Natural killer cell (primary cell): ENCODE data around the gene EEF1E1. TPM values are rescaled to one million over a fixed set of nuclear protein-coding genes. Genes with fewer than 3 reads are reported as not detected.

Experiments used
- ATAC-seq, 3 donors: fragments of 150-1000 bp in 2 of 3; fragments of 200-7000 bp in 1 of 3; cut with Tn5 transposase; 1 replicate in 1 of 3; 2 replicates in 2 of 3; pipeline ENCODE4 v1.10.0; 2021; ENCODE audit warnings: mild to moderate bottlenecking in 2 of 3, moderate library complexity in 2 of 3
- DNase-seq, 2 donors: peaks; one replicate each; pipeline versions ENCODE4 v3.0.0 to v3.0.0-alpha.2; 2013 to 2021; ENCODE audit warnings: mixed read lengths in 1 of 2
- H3K27ac ChIP-seq: one replicate; pipeline ENCODE4 v1.5.1; 2013; ENCODE audit warnings: mild to moderate bottlenecking, low read length
- H3K27me3 ChIP-seq: one replicate; pipeline ENCODE4 v1.6.1; 2013; ENCODE audit warnings: low read length; ENCODE audit not compliant: control insufficient read depth, insufficient read depth
- H3K36me3 ChIP-seq: one replicate; pipeline ENCODE4 v1.6.1; 2013; ENCODE audit warnings: low read length; ENCODE audit not compliant: control insufficient read depth, insufficient read depth
- H3K4me1 ChIP-seq: one replicate; pipeline ENCODE4 v1.6.1; 2013; ENCODE audit warnings: low read length; ENCODE audit not compliant: control insufficient read depth, insufficient read depth
- H3K4me3 ChIP-seq: one replicate; pipeline ENCODE4 v1.5.1; 2013; ENCODE audit warnings: low read length
- H3K9me3 ChIP-seq: one replicate; pipeline ENCODE4 v1.6.1; 2013; ENCODE audit warnings: low read length; ENCODE audit not compliant: control insufficient read depth, insufficient read depth
- H3K27ac Mint-ChIP-seq, 2 donors: one replicate each; pipeline ENCODE4 v1.8.0; 2022; ENCODE audit warnings: mild to moderate bottlenecking in 2 of 2, mixed read lengths in 2 of 2, moderate library complexity in 1 of 2
- H3K27me3 Mint-ChIP-seq, 2 donors: one replicate each; pipeline ENCODE4 v1.8.0; 2022; ENCODE audit warnings: low read depth in 2 of 2, mixed read lengths in 2 of 2
- H3K36me3 Mint-ChIP-seq: one replicate; pipeline ENCODE4 v1.8.0; 2022; ENCODE audit warnings: mixed read lengths
- H3K4me1 Mint-ChIP-seq, 2 donors: one replicate each; pipeline ENCODE4 v1.8.0; 2022; ENCODE audit warnings: mixed read lengths in 2 of 2
- H3K4me3 Mint-ChIP-seq: one replicate; pipeline ENCODE4 v1.8.0; 2022; ENCODE audit warnings: mild to moderate bottlenecking, moderate library complexity, mixed read lengths
- H3K9me3 Mint-ChIP-seq, 2 donors: one replicate each; pipeline ENCODE4 v1.8.0; 2022; ENCODE audit warnings: mixed read lengths in 2 of 2
- CTCF ChIP-seq: fragments of 200-600 bp; IDR thresholded peaks from one replicate; pipeline ENCODE4 v1.8.0; 2022; ENCODE audit warnings: antibody characterized with exemption
- WGBS: methylation state at CpG from one replicate; pipeline ENCODE4 v1.1.7; 2013; ENCODE audit warnings: missing lambda C conversion rate; ENCODE audit not compliant: insufficient coverage; 5-methylcytosine and 5-hydroxymethylcytosine counted together
- intact Hi-C: fragments of 100-400 bp; cut with micrococcal nuclease; formaldehyde crosslinking; loops from one replicate; pipeline ENCODE4 v1.14.2; 2022
- total RNA-seq, 4 donors: library from RNA; stranded (reverse); fragments of 120-200 nt in 1 of 4; gene quantifications; one replicate each; pipeline versions ENCODE4 v1.2.3 to v1.2.4, GENCODE V29; 2013 to 2022

Gene EEF1E1
- total RNA-seq, 3 donors from 2014 or later (not counting 1 experiment from before 2014, with no cell fraction given), result 9.6 to 13.8 (median 10.2) TPM

DNA sequence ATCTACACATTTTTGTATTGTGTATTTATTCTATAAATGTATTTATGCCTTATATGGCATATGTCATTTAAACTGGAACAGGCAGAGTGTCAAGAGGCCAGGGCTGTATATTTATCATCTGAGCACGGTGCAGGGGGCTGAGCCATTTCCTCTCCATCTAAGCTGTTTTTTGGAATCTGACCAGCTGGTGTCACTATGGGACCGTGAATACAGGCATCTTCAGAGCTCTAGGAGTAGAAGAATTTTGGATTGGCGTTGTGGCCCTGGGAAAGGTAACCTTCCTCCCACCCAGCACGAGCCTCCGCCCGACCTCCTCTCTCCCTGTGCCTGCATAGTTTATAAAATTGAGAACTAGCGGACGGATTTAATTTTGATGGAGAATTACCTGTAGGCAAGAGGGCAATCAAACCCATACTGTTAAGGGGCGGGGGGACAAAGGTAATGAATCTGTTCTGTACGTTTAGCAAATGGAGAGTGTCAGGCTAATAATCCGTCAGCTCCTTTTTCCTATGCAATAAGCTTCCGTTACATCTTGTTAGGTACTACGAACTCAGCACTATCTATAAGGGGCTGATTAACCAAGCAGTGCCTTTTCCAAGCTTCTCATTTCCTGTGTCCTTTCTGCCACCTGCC lies 29.0 kb upstream of the EEF1E1 start:
- Mint-ChIP-seq H3K9me3 (no peaks in the 10 kb centered on the region), H3K4me3 (no peak overlapping the region), H3K27me3 (peaks cover 19 to 27% of the 10 kb centered on the region in 2 donors), H3K36me3 (no peaks in the 10 kb centered on the region), H3K27ac (no peak overlapping the region), H3K4me1 (no peaks in the 10 kb centered on the region)
- H3K9me3 ChIP-seq, result no peaks in the 10 kb centered on the region
- no peaks in the 10 kb centered on the region for H3K27me3 ChIP-seq
- peak in 1 of 2 donors; percentile 61 for DNase-seq
- 62% methylated on average over 8 of the region's 13 CpGs for whole genome bisulfite sequencing
- TF ChIP-seq CTCF, result peak; percentile 13
- no peaks in the 10 kb centered on the region for H3K36me3 ChIP-seq
- ATAC-seq, result peak in 1 of 3 donors; percentile 39
- no peaks in the 10 kb centered on the region for H3K4me1 ChIP-seq
- intact Hi-C loops, result loop anchor here (5.0 kb wide), 1 partner anchor 86 kb away; no protein-coding TSS in a partner anchor
- no peak overlapping the region for H3K27ac ChIP-seq
- H3K4me3 ChIP-seq, result no peak overlapping the region

DNA sequence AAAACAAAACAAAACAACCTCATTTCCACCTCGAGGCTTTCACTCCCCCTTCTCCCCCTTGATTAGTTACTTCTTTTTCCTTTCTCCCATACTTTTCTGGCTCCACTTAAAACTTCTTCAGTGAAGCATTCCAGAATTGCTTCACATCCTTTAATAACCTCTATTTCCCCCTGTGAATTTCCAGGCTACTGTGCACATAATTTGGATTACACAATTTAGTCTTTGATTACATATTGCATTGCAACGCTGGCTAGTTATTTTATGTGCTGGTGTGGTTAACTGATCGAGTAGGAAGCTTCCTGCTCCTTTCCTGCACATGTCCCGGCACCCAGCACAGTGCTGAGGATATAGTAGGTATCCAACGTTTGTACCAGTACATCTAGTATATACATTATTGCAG lies 28.1 kb upstream of the EEF1E1 start:
- H3K4me3 Mint-ChIP-seq, result no peak overlapping the region
- H3K36me3 Mint-ChIP-seq, result no peaks in the 10 kb centered on the region
- H3K27me3 ChIP-seq, result no peaks in the 10 kb centered on the region
- H3K36me3 ChIP-seq, result no peaks in the 10 kb centered on the region
- TF ChIP-seq CTCF, result no peak
- H3K4me1 Mint-ChIP-seq, result no peaks in the 10 kb centered on the region
- H3K9me3 Mint-ChIP-seq, result no peaks in the 10 kb centered on the region
- no peak for ATAC-seq
- no peak overlapping the region for H3K27ac ChIP-seq
- 41% methylated on average over 2 of the region's 5 CpGs for WGBS
- intact Hi-C loops, result loop anchor here (5.0 kb wide), 1 partner anchor 87 kb away; no protein-coding TSS in a partner anchor
- no peaks in the 10 kb centered on the region for H3K4me1 ChIP-seq
- no peaks in the 10 kb centered on the region for H3K9me3 ChIP-seq
- DNase-seq, result no peak
- H3K27me3 Mint-ChIP-seq, result peaks cover 19 to 34% of the 10 kb centered on the region in 2 donors
- H3K4me3 ChIP-seq, result no peak overlapping the region
- H3K27ac Mint-ChIP-seq, result no peak overlapping the region

DNA sequence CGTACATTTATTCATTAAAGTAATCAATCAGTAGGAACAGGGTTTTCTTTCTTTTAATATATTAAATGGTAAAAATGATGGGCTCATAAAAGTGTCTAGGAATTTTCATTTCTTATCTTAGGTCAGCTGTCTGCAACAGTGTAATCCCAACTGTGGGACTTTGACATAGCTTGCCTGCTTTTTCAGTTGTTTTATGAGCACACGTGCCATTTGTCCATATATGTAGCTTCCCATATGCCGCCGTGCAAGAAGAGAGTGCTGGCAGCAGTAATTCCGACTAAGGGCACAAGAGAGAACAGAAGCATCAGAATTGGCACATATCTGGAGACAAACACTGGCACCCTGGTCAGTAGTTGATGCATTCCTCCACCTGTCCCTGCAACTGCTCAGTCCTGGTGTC lies 20.9 kb upstream of the EEF1E1 start:
- Histone ChIP-seq H3K27ac (no peak overlapping the region), H3K4me3 (no peak overlapping the region), H3K9me3 (no peaks in the 10 kb centered on the region), H3K27me3 (no peaks in the 10 kb centered on the region), H3K4me1 (no peaks in the 10 kb centered on the region), H3K36me3 (no peaks in the 10 kb centered on the region)
- Mint-ChIP-seq H3K4me3 (no peak overlapping the region), H3K36me3 (no peaks in the 10 kb centered on the region), H3K9me3 (no peaks in the 10 kb centered on the region), H3K27ac (no peak overlapping the region), H3K27me3 (peaks cover 25 to 53% of the 10 kb centered on the region in 2 donors), H3K4me1 (no peaks in the 10 kb centered on the region)
- no peak for DNase-seq
- no peak for ATAC-seq
- intact Hi-C loops, result no loop called here
- WGBS, result 88% methylated on average over 4 of the region's 5 CpGs
- no peak for TF ChIP-seq CTCF

- DNase-seq (no peak), ATAC-seq (no peak)
- intact Hi-C loops, result no loop called here
- WGBS, result 85% methylated on average over 4 of the region's 4 CpGs
- H3K27ac Mint-ChIP-seq, result no peak overlapping the region
- no peaks in the 10 kb centered on the region for H3K9me3 ChIP-seq
- no peaks in the 10 kb centered on the region for H3K4me1 ChIP-seq
- H3K36me3 Mint-ChIP-seq, result no peaks in the 10 kb centered on the region
- no peaks in the 10 kb centered on the region for H3K36me3 ChIP-seq
- H3K9me3 Mint-ChIP-seq, result no peaks in the 10 kb centered on the region
- no peaks in the 10 kb centered on the region for H3K27me3 ChIP-seq
- H3K27me3 Mint-ChIP-seq, result peaks cover 9 to 35% of the 10 kb centered on the region in 2 donors
- H3K4me3 ChIP-seq, result no peak overlapping the region
- no peak for TF ChIP-seq CTCF
- no peak overlapping the region for H3K27ac ChIP-seq
- H3K4me3 Mint-ChIP-seq, result no peak overlapping the region
- H3K4me1 Mint-ChIP-seq, result no peaks in the 10 kb centered on the region
Observed at GRCh38 chr6:8114956-8115355, 12.6 kb upstream of the EEF1E1 start.
